ENCODE data around the gene TMPRSS4. TPM values are rescaled to one million over a fixed set of nuclear protein-coding genes. Genes with fewer than 3 reads are reported as not detected.

The TMPRSS4 gene
- total and polyA plus RNA-seq, 2 of the 4 experiments (the other 2 are of a cell fraction), result not detected

DNA sequence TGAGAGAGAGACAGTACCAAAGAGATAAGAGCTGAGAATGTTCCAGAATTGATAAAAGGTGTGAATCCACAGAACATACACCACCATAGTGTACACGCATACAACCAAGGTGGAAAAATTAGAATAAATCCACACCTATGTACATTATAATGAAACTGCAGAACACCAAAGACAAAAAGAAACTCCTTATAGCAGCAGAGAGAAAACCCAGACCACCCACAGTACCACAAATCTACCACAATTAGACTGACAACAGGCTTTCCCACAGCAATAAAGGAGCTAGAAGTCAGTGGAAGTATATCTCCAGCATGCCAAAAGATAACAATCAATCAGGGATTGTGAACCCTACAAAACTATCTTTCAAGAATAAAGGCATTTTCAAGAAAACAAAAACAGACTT, 43.9 kb downstream of the TMPRSS4 start:
- Histone ChIP-seq H3K36me3 (ENCODE audit: control insufficient read depth, insufficient read depth, low read length) (no peaks in the 10 kb centered on the region), H3K18ac (ENCODE audit: low read depth, low read length) (no peak overlapping the region), H2BK120ac (ENCODE audit: low read depth, low read length) (no peak overlapping the region), H3K79me1 (ENCODE audit: low read depth in 1 of 2, low read length in 2 of 2) (no peaks in the 10 kb centered on the region), H2BK5ac (ENCODE audit: low read depth, low read length, poor library complexity, severe bottlenecking) (no peak overlapping the region), H3K4me2 (ENCODE audit: low read depth, low read length) (no peak overlapping the region), H3K9me1 (ENCODE audit: insufficient read depth, low read length) (no peaks in the 10 kb centered on the region), H3K23ac (ENCODE audit: low read depth, low read length) (no peak overlapping the region), H4K8ac (ENCODE audit: low read depth in 2 of 2, low read length in 2 of 2) (no peak overlapping the region), H4K20me1 (ENCODE audit: insufficient read depth, low read length) (no peaks in the 10 kb centered on the region), H2AK9ac (replicated peaks; ENCODE audit: low read depth, low read length, poor library complexity) (no peak overlapping the region), H4K91ac (ENCODE audit: insufficient read depth, low read depth, low read length) (no peak overlapping the region), H3K4ac (ENCODE audit: low read depth, low read length) (no peak overlapping the region), H4K5ac (ENCODE audit: low read depth, low read length) (no peak overlapping the region), H2BK15ac (ENCODE audit: low read depth, low read length) (no peak overlapping the region), H3K14ac (replicated peaks; ENCODE audit: low read depth, low read length) (no peak overlapping the region), H3K56ac (ENCODE audit: extremely low read depth, insufficient read depth, low read length) (no peak overlapping the region), H3K4me3 (ENCODE audit: insufficient read depth, low read depth, low read length) (no peak overlapping the region), H2AFZ (replicated peaks; ENCODE audit: low read length, poor library complexity) (no peak overlapping the region), H3K27me3 (ENCODE audit: control insufficient read depth, insufficient read depth, low read length) (peaks cover 2% of the 10 kb centered on the region), H3K9me3 (ENCODE audit: control insufficient read depth, insufficient read depth, low read length) (no peaks in the 10 kb centered on the region), H3K9ac (ENCODE audit: low read depth, low read length) (no peak overlapping the region), H3K4me1 (ENCODE audit: control insufficient read depth, insufficient read depth, low read length) (no peaks in the 10 kb centered on the region), H2AK5ac (ENCODE audit: low read depth, low read length) (no peak overlapping the region), H3K27ac (ENCODE audit: insufficient read depth, low read length) (no peak overlapping the region), H2BK20ac (ENCODE audit: low read depth, low read length) (no peak overlapping the region)
- intact Hi-C loops (cut with micrococcal nuclease) (no loop called here), dilution Hi-C loops (cut with HindIII; ENCODE audit: low sequenced_read_pairs, unreplicated experiment) (no loop called here), in situ Hi-C loops (cut with MboI; ENCODE audit: low sequenced_read_pairs) (no loop called here)
- DNase-seq (no peak), ATAC-seq (ENCODE audit: low read depth) (no peak)
- ChIA-PET CTCF (no interaction called here), POLR2A (ENCODE audit: unreplicated experiment) (no interaction called here)
- TF ChIP-seq, protein P1, sequence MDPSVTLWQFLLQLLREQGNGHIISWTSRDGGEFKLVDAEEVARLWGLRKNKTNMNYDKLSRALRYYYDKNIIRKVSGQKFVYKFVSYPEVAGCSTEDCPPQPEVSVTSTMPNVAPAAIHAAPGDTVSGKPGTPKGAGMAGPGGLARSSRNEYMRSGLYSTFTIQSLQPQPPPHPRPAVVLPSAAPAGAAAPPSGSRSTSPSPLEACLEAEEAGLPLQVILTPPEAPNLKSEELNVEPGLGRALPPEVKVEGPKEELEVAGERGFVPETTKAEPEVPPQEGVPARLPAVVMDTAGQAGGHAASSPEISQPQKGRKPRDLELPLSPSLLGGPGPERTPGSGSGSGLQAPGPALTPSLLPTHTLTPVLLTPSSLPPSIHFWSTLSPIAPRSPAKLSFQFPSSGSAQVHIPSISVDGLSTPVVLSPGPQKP (IDR thresholded peaks at IDR 0.05; ENCODE audit: borderline replicate concordance, low read depth, low read length), result no peak
- no peak for TF ChIP-seq RCOR1 (IDR thresholded peaks at IDR 0.05; ENCODE audit: insufficient replicate concordance, low read length)
- BruUV-seq (replicated peaks), result no TSS peak
- no CpG with 5 or more reads among the region's 1 CpG for WGBS, 2 experiments (ENCODE audit: extremely low coverage in 2 of 2, insufficient read length in 1 of 2)

Data from IMR-90 (cell line).